ENCODE measurements around the gene BTD. TPM values are rescaled to one million over a fixed set of nuclear protein-coding genes. Genes with fewer than 3 reads are reported as not detected.

Gene BTD
- total and polyA plus RNA-seq, 10 of the 15 experiments (the other 5 are each of a cell fraction or from before 2014, with no cell fraction given): 3.4 to 10.3 (median 5.0) TPM

DNA sequence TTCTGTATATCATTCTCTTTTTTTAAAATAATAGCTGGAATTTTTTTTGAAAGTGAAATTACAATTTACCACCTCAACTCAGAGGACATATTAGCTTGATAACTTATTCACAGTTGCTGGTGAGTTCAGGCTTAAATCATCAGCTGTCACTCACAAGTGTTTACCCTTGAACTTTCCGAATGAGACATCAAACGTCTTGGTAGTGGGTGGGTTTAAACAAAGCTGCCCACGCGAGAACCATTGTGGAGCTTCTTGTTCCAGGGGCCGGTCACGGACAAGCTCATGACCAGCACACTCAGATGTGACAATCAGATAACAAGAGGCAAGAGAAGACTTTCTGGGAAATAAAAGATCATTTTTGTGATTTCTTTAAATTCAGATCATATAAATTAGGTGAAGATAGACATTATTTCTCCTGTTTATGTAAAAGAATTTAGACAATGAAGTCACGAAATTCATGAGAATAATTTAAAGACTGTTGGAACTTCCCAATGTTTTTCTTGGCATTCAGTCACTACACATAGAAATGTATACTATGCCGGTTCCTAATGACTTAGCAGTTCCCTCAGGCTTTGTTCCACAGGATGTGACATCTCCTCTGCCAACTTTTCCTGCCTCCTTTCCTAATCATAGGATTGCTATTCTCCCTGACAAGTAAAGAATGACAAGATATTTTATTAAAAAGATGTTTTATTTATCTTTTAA, 29.3 kb downstream of the BTD start (continued):
- TF ChIP-seq SPI1 (IDR thresholded peaks at IDR 0.05; ENCODE audit: borderline replicate concordance, insufficient read depth, low read depth, low read length) (no peak), EP300 (IDR thresholded peaks at IDR 0.05; ENCODE audit: borderline replicate concordance in 1 of 2, control insufficient read depth in 1 of 2, low read depth in 2 of 2, low read length in 2 of 2) (no peak), MEF2B (IDR thresholded peaks at IDR 0.05; ENCODE audit: partially characterized antibody, poor library complexity, severe bottlenecking) (no peak), SMAD1 (IDR thresholded peaks at IDR 0.05; ENCODE audit: low read depth, partially characterized antibody) (no peak), NR2F1 (conservative IDR thresholded peaks at IDR 0.05) (0 out of 2 replicates have a peak, but pooled peaks have one; percentile 9), FOXK2 (IDR thresholded peaks at IDR 0.05) (no peak), SREBF2 (IDR thresholded peaks at IDR 0.05; ENCODE audit: low read length) (no peak), CEBPB (IDR thresholded peaks at IDR 0.05; ENCODE audit: borderline replicate concordance in 1 of 2, low read depth in 2 of 2, low read length in 2 of 2) (no peak), ZNF384 (IDR thresholded peaks at IDR 0.05; ENCODE audit: borderline replicate concordance, low read depth, low read length) (no peak), SUPT20H (IDR thresholded peaks at IDR 0.05; ENCODE audit: borderline replicate concordance, control insufficient read depth, low read depth, low read length) (no peak), WRNIP1 (IDR thresholded peaks at IDR 0.05; ENCODE audit: borderline replicate concordance, low read depth, low read length) (no peak), RUNX3 (IDR thresholded peaks at IDR 0.05; ENCODE audit: low read length) (peak; percentile 43), PRDM15 (CRISPR knock-in tag; IDR thresholded peaks at IDR 0.05) (no peak), CHD1 (IDR thresholded peaks at IDR 0.05; ENCODE audit: low read depth, low read length) (no peak), FOS (IDR thresholded peaks at IDR 0.05; ENCODE audit: borderline replicate concordance, extremely low read depth, insufficient read length) (no peak), CHD4 (IDR thresholded peaks at IDR 0.05) (no peak), HDAC6 (IDR thresholded peaks at IDR 0.05; ENCODE audit: unreplicated experiment) (no peak)
- TF ChIP-seq, protein P1, sequence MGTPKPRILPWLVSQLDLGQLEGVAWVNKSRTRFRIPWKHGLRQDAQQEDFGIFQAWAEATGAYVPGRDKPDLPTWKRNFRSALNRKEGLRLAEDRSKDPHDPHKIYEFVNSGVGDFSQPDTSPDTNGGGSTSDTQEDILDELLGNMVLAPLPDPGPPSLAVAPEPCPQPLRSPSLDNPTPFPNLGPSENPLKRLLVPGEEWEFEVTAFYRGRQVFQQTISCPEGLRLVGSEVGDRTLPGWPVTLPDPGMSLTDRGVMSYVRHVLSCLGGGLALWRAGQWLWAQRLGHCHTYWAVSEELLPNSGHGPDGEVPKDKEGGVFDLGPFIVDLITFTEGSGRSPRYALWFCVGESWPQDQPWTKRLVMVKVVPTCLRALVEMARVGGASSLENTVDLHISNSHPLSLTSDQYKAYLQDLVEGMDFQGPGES (IDR thresholded peaks at IDR 0.05): no peak
- TF ChIP-seq, protein P2, sequence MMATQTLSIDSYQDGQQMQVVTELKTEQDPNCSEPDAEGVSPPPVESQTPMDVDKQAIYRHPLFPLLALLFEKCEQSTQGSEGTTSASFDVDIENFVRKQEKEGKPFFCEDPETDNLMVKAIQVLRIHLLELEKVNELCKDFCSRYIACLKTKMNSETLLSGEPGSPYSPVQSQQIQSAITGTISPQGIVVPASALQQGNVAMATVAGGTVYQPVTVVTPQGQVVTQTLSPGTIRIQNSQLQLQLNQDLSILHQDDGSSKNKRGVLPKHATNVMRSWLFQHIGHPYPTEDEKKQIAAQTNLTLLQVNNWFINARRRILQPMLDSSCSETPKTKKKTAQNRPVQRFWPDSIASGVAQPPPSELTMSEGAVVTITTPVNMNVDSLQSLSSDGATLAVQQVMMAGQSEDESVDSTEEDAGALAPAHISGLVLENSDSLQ (IDR thresholded peaks at IDR 0.05): peak; percentile 96
